ENCODE data around the gene DCC. TPM values are rescaled to one million over a fixed set of nuclear protein-coding genes. Genes with fewer than 3 reads are reported as not detected.

Gene DCC
- total and polyA plus RNA-seq, 2 of the 8 experiments (the other 6 are each of a cell fraction or from before 2014, with no cell fraction given), result 0.14 to 1.4 TPM

GRCh38 chr18:53135654-53136053, 795.7 kb downstream of the DCC start (continued):
- TF ChIP-seq POLR2AphosphoS5 (IDR thresholded peaks at IDR 0.05; ENCODE audit: low read depth, low read length) (no peak), BACH1 (IDR thresholded peaks at IDR 0.05; ENCODE audit: low read length) (no peak), POLR2A (IDR thresholded peaks at IDR 0.05; ENCODE audit: control extremely low read depth in 1 of 2, low read depth in 2 of 2, low read length in 2 of 2) (no peak), CTCF (IDR thresholded peaks at IDR 0.05; ENCODE audit: control extremely low read depth in 1 of 3, insufficient read depth in 1 of 3, low read depth in 1 of 3, low read length in 3 of 3) (no peak)

Measured in H1 (cell line).